Erythroblast (primary cell): ENCODE data around the gene CNTNAP5.

ENCODE experiments used
- DNase-seq, 2 experiments: peaks; one replicate each; lab custom pipeline; 2025; lab: John Stamatoyannopoulos, UW
- GATA1 ChIP-seq: IDR thresholded peaks from 2 replicates; pipeline ENCODE4 v1.6.1; 2011; ENCODE audit warnings: low read depth, mild to moderate bottlenecking, control low read depth, low read length, moderate library complexity
- POLR2A ChIP-seq: IDR thresholded peaks from 2 replicates; pipeline ENCODE4 v1.6.1; 2011; ENCODE audit warnings: mild to moderate bottlenecking, low read length

Gene CNTNAP5

DNA sequence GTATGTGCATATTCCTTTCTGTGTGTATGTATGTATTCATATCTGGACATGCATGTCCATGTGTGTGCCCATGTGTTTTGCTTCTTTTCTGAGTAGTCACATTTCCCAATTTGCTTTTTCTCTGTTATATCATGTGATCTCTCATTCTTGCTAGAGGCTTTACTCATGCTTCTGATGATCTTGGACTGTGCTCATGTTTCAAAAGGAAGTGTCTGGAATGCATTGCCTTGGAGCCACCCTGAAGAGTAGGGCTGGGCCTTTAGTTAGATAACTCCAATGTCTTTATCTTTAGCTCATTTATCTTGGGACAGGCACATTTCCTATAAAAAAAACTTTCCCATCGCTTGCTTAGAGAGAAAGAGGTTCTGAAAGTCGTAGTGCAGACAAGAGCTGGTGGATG lies 859.2 kb downstream of the CNTNAP5 start:
- no peak for DNase-seq
- TF ChIP-seq POLR2A (no peak), GATA1 (no peak)

DNA sequence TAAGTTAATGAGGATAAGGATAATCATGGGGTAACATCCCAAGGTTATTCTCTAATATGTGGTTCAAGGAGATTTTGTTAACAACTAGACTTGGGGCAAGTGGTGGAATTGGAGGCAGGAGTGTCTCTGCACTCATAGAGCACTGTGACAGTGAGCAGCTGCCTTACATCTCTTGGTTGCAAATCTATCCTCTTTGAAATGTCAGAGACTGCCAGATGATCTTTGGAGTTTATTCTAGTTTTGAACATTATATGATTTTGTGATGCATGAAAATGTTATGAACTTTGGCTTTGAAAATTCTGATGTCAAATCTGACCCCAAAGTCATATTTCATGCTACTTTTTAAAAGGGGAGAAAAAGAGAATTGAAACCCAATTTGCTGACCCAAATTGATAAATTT lies 861.1 kb downstream of the CNTNAP5 start:
- no peak for DNase-seq
- TF ChIP-seq GATA1, result no peak
- TF ChIP-seq POLR2A, result no peak

DNA sequence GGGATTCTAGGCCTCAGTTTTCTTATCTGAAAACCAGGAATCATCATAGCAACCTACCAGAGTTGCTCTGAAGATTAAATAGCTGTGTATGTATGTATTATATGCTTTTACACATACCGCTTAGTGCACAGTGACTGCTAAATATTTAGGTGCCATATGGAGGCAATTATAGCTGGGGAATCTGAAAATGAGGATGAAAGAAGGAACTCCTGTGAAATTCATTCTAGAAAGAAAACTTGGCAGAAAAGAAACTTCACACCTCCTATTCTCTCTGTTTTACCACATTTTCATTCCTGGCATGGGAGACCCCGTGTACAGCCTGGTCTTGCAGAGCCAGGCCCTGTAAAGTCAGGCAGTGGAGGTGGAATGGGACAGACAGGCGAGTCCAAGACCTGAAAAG lies 862.4 kb downstream of the CNTNAP5 start:
- DNase-seq, result no peak

DNA sequence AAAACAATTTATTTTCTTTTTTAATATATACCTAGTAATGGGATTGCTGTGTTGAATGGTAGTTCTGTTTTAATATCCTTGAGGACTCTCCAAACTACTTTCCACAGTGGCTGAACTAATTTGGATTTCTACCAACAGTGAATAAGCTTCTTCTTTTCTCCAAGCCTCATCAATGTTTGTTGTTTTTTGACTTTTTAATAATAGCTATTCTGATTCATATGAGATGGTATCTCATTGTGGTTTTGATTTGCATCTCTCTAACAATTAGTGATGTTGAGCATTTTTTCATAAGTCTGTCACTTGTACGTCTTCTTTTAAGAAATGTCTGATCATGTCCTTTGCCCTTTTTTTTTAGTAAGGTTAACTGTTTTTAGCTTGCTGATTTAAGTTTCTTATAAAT lies 863.3 kb downstream of the CNTNAP5 start:
- no peak for DNase-seq
- no peak for TF ChIP-seq POLR2A
- TF ChIP-seq GATA1, result no peak

More for the DNA sequence above, 862.4 kb downstream of the CNTNAP5 start:
- TF ChIP-seq GATA1, result no peak
- no peak for TF ChIP-seq POLR2A

DNA sequence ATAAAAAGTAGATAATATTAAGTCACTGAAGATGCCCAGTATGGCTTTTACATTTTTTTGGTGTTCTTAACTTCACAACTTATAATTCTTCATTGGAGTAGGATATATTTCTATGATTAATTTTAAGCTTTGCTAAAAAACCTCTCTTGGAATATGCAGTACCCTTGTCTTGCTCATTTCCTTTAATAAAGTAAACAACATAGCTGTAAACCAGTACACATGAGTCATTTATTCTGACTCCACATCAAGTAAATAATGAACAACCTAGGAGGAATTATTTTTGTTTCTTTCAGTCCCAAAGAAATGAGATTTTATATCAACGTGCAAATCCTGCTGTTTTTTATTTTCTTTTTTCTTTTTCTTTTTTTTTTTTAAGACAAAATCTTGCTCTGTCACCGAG lies 869.1 kb downstream of the CNTNAP5 start:
- no peak for TF ChIP-seq POLR2A
- TF ChIP-seq GATA1, result no peak
- no peak for DNase-seq

DNA sequence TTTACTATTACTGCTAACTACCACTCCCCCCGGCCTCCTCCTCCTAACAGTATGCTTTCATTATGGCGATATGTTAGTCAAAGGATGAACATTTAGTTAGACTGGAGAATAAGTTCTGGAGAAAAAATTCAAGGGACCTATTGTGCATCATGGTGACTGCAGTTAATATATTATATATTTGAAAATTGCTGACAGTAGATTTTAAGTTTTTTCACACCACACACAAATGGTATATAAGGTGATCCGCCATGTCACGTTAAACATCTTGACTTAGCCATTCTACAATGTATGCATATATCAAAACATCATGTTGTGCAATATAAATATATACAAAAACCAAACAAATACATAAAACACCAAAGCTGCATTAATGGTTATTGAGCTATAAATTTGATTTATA lies 873.7 kb downstream of the CNTNAP5 start:
- no peak for TF ChIP-seq GATA1
- TF ChIP-seq POLR2A, result no peak

DNA sequence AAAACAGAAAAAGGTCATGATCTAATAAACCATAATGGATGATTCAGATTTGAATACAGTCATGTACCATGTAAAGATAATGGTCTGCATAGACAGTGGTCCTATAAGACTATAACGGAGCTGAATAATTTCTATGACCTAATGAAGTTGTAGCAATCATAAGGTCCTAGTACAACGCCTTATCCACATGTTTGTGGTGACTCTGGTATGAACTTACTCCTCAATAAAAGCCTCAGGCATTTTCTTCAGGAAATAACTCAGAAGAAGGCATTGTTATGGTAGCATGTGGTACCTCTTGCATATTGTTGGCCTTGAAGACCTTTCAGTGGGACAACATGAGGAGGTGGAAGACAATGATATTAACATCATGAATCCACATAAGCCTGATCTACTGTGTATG lies 883.3 kb downstream of the CNTNAP5 start:
- TF ChIP-seq GATA1 (no peak), POLR2A (no peak)
- no peak for DNase-seq

More for the DNA sequence above, 873.7 kb downstream of the CNTNAP5 start:
- DNase-seq, result no peak

DNA sequence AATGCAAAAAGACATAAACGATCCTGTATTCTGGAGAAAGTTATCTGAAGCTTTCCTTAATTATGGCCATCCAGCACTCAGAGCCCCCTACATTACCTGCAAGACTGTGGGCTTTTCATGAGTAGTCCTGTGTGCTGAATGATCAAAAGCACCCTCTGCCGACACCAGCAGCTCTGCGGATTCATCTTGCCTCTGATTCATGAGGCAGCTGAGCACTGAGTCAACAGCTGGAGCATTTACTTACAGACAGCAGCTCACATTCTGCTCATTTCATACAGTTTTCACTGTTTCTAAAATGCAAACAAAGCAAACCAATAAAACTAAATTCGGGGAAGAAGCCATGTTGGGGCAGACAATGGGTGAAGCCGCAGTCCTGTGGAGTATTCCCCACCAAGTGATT lies 886.5 kb downstream of the CNTNAP5 start:
- DNase-seq, result no peak

DNA sequence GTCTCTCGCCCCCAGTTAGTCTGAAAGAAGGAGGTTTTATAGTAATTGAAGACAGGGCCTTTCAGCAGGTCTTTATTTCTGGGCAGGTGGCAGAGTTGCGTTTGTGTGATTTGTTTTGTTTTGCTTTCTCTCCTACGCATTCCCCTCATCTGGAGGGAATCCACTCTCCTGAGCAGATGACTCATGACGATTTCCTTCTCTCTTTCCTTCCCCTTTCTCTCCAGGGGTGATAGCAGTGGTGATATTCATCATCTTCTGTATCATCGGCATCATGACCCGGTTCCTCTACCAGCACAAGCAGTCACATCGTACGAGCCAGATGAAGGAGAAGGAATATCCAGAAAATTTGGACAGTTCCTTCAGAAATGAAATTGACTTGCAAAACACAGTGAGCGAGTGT lies 888.8 kb downstream of the CNTNAP5 start:
- TF ChIP-seq POLR2A, result no peak
- no peak for TF ChIP-seq GATA1
- DNase-seq, result no peak

More for the DNA sequence above, 886.5 kb downstream of the CNTNAP5 start:
- no peak for TF ChIP-seq GATA1
- TF ChIP-seq POLR2A, result no peak

DNA sequence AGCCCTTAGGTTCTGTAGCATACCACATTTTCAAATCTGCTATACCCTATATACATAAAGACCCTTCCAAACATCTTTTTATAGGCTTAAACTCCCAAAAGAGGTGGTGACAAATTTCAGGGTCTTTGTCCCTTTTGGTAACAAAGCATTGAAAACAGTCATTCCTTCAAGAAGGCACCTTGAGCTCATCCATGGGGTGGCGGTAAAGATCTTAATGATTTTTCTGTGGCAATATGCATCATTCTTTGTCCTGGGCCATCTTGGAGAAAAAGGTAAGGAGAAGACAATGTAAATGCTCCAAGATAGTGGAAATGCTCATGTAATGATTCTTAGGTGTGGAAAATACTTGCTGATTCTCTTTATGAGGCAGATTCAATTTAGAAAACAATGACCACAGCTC lies 890.5 kb downstream of the CNTNAP5 start:
- TF ChIP-seq GATA1 (no peak), POLR2A (no peak)
- DNase-seq, result no peak

DNA sequence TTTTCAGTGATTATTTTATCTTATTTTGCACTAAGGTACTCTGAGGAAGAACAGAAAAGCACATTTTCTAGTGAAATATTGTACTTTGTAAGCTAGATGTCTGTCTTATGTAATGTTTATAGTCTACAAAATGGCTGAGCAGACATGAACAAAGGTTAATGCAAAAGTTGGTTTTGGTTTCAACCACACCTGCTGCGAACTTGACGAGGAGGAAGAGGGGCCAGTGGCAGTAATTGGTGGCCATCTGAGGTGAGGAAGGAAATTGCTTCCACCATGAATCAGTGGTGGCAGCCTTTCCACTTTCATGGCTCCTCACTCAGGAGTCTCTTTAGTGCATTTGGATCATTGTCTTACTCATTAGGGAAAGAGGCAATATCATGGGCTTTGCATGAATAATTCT lies 894.2 kb downstream of the CNTNAP5 start:
- DNase-seq, result no peak
- no peak for TF ChIP-seq GATA1

DNA sequence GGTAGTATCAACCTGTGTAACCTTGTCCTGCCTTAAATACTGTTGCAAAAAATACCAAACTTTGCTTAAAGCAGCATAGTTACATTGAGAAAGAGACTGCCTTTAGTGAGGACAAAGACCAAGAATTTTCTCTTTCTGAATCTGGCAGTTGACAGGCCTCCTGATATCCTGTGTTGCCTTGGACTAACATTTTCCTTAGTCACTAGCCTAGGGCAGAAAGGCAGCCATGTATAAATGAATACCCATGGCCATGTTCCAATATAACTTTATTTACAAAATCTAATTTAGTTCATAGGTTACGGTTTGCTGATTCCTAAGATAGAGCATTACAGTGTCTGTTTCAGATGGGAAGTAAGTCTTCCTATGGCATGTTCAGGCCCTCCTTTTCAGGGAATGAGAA lies 895.4 kb downstream of the CNTNAP5 start:
- no peak for DNase-seq
- no peak for TF ChIP-seq GATA1
- TF ChIP-seq POLR2A, result no peak

DNA sequence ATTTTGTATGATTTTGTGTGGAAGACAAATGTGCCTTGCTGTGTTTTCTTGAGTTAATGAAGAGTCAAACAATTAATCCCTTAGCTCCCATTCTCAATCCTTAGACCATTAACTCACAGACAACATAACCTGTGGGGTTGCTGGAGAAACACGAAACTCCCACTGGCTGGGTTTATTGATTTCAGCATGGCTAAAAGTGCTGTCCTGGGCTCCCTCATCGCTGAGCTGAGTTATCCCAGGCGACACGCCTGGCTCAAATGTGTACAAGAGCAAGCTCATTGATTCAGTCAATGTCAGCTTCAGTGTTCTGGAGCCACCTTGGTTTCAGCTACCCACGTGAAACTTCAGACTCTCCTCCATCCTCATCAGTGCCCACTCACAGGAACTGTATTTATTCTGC lies 896.1 kb downstream of the CNTNAP5 start:
- no peak for DNase-seq
- TF ChIP-seq POLR2A (no peak), GATA1 (no peak)

DNA sequence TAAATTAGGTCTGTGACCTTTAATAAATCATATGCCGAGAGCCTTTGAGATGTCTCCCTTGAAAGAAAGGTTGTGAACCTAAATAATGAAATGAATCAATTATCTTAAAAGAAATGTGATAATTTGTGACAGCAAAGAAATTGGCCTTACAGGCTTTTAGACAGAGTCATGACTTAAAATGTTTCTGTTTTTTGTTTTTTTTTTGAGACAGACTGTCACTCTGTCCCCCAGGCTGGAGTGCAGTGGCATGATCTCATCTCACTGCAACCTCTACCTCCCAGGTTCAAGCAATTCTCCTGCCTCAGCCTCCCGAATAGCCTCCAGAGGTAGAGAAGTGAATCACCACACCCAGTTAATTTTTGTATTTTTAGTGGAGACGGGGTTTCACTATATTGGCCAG lies 898.0 kb downstream of the CNTNAP5 start:
- TF ChIP-seq POLR2A (no peak), GATA1 (no peak)

DNA sequence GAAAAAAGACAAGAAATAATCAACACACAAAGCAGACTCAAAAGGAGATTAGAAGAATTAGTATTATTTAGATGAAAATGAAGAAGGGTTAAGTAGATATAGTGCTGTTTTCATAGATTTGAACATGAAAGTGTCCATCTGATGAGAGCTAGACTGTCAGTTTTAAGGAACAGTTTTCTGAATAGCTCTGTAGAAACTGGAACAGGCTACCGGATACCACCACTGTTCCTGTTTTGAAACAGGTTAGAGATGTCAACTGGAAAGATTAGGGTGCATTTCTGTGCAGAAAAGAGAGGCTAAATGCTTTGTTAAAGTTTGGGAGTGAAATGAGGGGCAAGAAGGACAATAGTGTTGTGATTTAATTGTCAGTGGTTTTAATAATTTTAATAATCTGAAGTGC lies 908.8 kb downstream of the CNTNAP5 start:
- DNase-seq, result no peak
- TF ChIP-seq POLR2A (no peak), GATA1 (no peak)

More for the DNA sequence above, 898.0 kb downstream of the CNTNAP5 start:
- DNase-seq, result no peak
